Ovary (tissue), 9 donors: ENCODE data around the gene LRTM2. TPM values are rescaled to one million over a fixed set of nuclear protein-coding genes. Genes with fewer than 3 reads are reported as not detected.

Experiments used
- DNase-seq, 5 donors: peaks; one replicate each; pipeline ENCODE4 v3.0.0-alpha.2; 2019 to 2020
- H3K27ac ChIP-seq, 2 donors: fragments of 200-600 bp; one replicate each; pipeline versions ENCODE4 v1.5.1 to v1.8.0; 2019 to 2022
- H3K27me3 ChIP-seq: fragments of 200-600 bp; one replicate; pipeline ENCODE4 v1.8.0; 2022
- H3K36me3 ChIP-seq: fragments of 200-600 bp; sonication (generic); one replicate; pipeline ENCODE4 v1.5.1; 2019
- H3K4me1 ChIP-seq: one replicate; pipeline ENCODE4 v1.8.1; 2013; ENCODE audit warnings: mild to moderate bottlenecking, moderate library complexity; ENCODE audit not compliant: insufficient read depth
- H3K4me3 ChIP-seq: fragments of 200-600 bp; sonication (generic); one replicate; pipeline ENCODE4 v1.5.1; 2017
- H3K9me3 ChIP-seq, 2 donors: fragments of 200-600 bp in 1 of 2; sonication (generic) in 1 of 2; one replicate each; pipeline versions ENCODE4 v1.5.1 to v1.8.1; 2013 to 2019; ENCODE audit warnings: mild to moderate bottlenecking in 1 of 2, moderate library complexity in 1 of 2
- EP300 ChIP-seq: sonication (generic); formaldehyde crosslinking; IDR thresholded peaks from one replicate; pipeline ENCODE4 v1.6.1; 2017; ENCODE audit warnings: antibody characterized with exemption
- POLR2A ChIP-seq: fragments of 450-650 bp; IDR thresholded peaks from one replicate; pipeline ENCODE4 v1.6.1; 2017; ENCODE audit warnings: antibody characterized with exemption, mild to moderate bottlenecking, moderate library complexity
- WGBS, 3 donors: extraction: QIAGEN DNeasy Blood & Tissue Kit in 1 of 3; methylation state at CpG; one replicate each; pipeline versions ENCODE4 v1.1.5 to v1.1.7; 2013 to 2017; 5-methylcytosine and 5-hydroxymethylcytosine counted together
- intact Hi-C, 4 donors: fragments of 100-400 bp; cut with DNase I; formaldehyde crosslinking; loops; one replicate each; pipeline versions ENCODE4 v1.11.0 to v1.15.1; 2022 to 2023
- polyA plus RNA-seq, 2 donors: library from polyadenylated mRNA; stranded (reverse); fragments of 200-250 nt in 1 of 2; fragments of 350-450 nt in 1 of 2; fragmentation: Illumina TruSeq in 1 of 2; extraction: RNeasy Lipid Tissue Mini Kit (QIAGEN cat#74804) in 1 of 2; gene quantifications; one replicate each; pipeline ENCODE4 v1.2.3, GENCODE V29; 2013 to 2014
- total RNA-seq, 7 donors: library from RNA; depleted of rRNA in 2 of 7; stranded (reverse); fragments of >200 nt in 2 of 7; fragmentation: NEBNext Ultra II Directional in 3 of 7; extraction: Animal tissue kit (Norgen Biotek cat#: 25700) in 3 of 7; gene quantifications; one replicate each; pipeline versions ENCODE4 v1.1.0 to v1.2.4, GENCODE V29; 2016 to 2023
- TF ChIP-seq, protein P1 (sequence below), 3 donors: fragments of 450-650 bp in 2 of 3; fragments of 200-600 bp in 1 of 3; IDR thresholded peaks; one replicate each; pipeline versions ENCODE4 v1.5.1 to v1.8.0; 2016 to 2022; ENCODE audit warnings: antibody characterized with exemption in 3 of 3, mild to moderate bottlenecking in 1 of 3
- donor health status: DM: no; HTN: no; CAD: no; lungs with moderate emphysema.
- donor health status: DM: no; HTN: no; CAD: no.
- donor health status: Bipolar disorder and iron deficiency.
- donor health status: DM: yes; HTN: yes; CAD: no.
- donor health status: DM: no; HTN: no; CAD: no.
- donor health status: DM: yes; HTN: yes; CAD: no.

The LRTM2 gene
- total and polyA plus RNA-seq, 9 donors: not detected

DNA sequence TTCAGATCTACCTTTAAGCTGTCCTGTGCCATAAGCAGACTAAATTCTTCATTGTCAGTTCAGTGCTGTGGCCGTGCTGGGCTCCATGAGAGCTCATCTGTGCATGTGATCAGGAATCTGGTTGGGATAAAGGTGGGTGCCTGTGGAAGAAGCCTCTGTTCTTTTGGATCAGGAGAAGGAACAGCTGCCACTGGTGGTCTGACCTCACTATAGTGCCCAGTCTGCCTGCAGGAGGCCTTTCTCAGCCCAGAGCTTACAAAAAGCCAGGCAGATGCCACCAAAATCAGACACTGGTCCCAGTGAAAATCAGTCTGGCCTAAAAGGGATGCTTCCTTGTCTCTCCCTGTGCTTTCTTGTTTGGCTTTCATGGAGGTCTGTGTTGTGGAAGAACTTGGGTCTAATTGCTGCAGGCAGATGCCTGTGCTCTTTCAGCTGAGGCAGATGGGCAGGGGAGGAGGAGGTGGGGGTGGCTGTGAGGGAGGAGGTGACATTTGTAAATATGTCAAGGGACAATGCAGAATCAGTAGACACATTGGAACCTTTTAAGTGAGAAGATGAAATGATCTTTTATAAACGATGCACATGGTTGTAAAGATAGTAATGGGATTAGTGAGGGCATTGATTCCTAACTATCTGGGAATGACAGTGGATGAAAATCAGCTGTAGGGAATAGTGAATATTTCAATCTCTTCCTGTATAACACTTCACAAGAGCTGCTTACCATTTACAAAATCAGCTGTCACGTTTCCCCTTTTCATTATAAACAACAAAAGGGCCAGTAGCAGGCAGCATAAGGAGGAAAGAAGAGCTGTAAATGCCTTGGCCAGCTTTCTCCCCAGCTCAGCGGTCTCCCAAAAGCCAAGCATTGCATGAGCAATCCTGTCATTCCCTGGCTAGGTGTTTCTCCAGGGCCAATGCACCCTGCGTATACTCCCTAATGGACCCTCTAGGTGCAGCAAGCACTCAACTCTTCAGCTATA lies 53.5 kb downstream of the LRTM2 start:
- Histone ChIP-seq H3K27me3 (no peaks in the 10 kb centered on the region), H3K4me1 (no peaks in the 10 kb centered on the region), H3K27ac (no peak overlapping the region), H3K36me3 (no peaks in the 10 kb centered on the region), H3K9me3 (no peaks in the 10 kb centered on the region), H3K4me3 (no peak overlapping the region)
- no peak for DNase-seq
- 62 to 66% (median 66%) methylated on average over 5 of the region's 5 CpGs for WGBS, 3 donors
- TF ChIP-seq POLR2A (no peak), EP300 (no peak)
- intact Hi-C loops: no loop called here

DNA sequence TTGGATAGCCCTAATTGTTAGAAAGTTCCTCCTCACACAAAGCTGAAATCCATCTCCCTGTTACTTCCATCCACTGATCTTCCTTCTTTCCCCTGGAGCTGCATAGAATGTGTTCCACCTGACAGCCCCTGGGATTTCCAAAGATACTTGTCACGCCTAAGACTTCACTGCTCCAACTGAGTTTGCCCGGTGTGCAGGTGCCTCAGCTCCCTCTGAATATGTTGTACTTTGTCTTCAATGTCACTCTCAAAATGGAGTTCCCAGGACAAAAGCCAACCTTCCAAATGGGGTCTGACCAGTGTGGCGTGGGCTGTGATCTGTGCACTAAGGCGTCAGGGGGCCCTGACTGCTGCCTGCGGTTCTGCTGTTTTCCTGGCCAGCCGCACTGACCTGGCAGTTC lies 55.2 kb downstream of the LRTM2 start:
- Histone ChIP-seq H3K27me3 (no peaks in the 10 kb centered on the region), H3K4me3 (no peak overlapping the region), H3K36me3 (no peaks in the 10 kb centered on the region), H3K27ac (no peak overlapping the region), H3K9me3 (no peaks in the 10 kb centered on the region), H3K4me1 (no peaks in the 10 kb centered on the region)
- no peak for DNase-seq
- TF ChIP-seq, protein P1, sequence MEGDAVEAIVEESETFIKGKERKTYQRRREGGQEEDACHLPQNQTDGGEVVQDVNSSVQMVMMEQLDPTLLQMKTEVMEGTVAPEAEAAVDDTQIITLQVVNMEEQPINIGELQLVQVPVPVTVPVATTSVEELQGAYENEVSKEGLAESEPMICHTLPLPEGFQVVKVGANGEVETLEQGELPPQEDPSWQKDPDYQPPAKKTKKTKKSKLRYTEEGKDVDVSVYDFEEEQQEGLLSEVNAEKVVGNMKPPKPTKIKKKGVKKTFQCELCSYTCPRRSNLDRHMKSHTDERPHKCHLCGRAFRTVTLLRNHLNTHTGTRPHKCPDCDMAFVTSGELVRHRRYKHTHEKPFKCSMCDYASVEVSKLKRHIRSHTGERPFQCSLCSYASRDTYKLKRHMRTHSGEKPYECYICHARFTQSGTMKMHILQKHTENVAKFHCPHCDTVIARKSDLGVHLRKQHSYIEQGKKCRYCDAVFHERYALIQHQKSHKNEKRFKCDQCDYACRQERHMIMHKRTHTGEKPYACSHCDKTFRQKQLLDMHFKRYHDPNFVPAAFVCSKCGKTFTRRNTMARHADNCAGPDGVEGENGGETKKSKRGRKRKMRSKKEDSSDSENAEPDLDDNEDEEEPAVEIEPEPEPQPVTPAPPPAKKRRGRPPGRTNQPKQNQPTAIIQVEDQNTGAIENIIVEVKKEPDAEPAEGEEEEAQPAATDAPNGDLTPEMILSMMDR (IDR thresholded peaks at IDR 0.05): no peak
- TF ChIP-seq POLR2A (no peak), EP300 (no peak)
- intact Hi-C loops: no loop called here
- WGBS, 3 donors: 59 to 74% (median 60%) methylated on average over 6 of the region's 6 CpGs

DNA sequence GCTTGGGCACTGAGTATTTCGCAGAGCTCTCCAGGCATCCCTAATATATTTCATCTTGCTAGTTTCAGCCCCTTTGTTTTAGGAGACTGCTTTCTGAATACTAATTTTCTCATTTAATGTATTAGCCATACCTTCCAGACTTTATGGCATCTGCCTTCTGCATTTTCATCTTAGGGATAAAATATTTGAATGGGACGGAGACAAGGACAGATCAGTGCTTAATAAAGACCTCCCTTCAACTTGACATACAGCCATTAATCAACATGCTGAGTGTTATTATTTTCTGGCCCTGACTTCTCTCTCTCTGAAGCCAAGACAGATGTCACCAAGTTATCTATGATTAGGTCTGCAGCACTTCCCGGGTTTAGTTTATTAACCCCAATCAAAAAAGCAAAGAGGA lies 55.7 kb downstream of the LRTM2 start:
- intact Hi-C loops: no loop called here
- WGBS, 3 donors: 47 to 62% (median 55%) methylated on average over 3 of the region's 3 CpGs
- H3K36me3 ChIP-seq: no peaks in the 10 kb centered on the region
- no peaks in the 10 kb centered on the region for H3K27me3 ChIP-seq
- no peak for DNase-seq
- no peaks in the 10 kb centered on the region for H3K4me1 ChIP-seq
- H3K27ac ChIP-seq: no peak overlapping the region
- H3K4me3 ChIP-seq: no peak overlapping the region
- no peaks in the 10 kb centered on the region for H3K9me3 ChIP-seq
- TF ChIP-seq EP300 (no peak), POLR2A (no peak)
- TF ChIP-seq, protein P1 (IDR thresholded peaks at IDR 0.05): no peak

DNA sequence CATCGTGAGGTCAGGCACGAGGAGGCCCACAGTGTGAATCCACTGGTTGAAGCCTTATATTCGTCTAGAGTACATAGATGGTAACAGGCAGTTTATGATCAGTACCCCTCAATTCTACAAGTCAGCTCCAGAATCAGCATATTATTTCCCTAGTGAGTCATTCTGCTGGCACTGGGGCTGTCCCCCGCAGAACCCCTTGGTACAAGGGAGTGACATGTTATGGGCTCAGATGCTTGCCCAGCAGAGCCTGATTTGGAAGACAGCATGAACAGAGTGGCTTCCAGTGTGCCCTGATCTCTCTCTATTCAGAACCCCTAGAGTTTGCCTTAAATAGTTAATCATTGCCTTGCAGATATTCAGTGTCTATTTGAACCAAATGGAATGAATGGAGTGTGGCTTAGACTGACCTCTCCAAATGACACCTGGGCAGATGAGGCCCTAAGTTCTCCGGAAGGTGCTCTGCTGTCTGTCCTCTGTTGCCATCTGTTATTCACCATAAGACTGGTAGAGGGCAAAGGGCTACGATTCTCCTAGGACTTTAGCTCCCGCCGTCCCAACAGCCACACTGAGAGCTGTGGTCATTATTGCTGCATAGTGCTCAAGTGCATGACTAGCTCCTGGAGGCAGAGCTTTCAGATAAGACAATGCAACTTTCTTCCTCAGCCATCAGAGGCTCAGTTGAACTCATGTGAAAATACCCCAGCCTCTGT lies 57.0 kb downstream of the LRTM2 start:
- no peak overlapping the region for H3K4me3 ChIP-seq
- WGBS, 3 donors: 78 to 86% (median 81%) methylated on average over 8 of the region's 8 CpGs
- no peak overlapping the region for H3K27ac ChIP-seq
- no peak for DNase-seq
- no peaks in the 10 kb centered on the region for H3K4me1 ChIP-seq
- no peaks in the 10 kb centered on the region for H3K27me3 ChIP-seq
- TF ChIP-seq POLR2A (no peak), EP300 (no peak)
- TF ChIP-seq, protein P1 (IDR thresholded peaks at IDR 0.05): no peak
- intact Hi-C loops: no loop called here
- no peaks in the 10 kb centered on the region for H3K9me3 ChIP-seq
- no peaks in the 10 kb centered on the region for H3K36me3 ChIP-seq
